Measurements from ENCODE around the gene RPN2. TPM values are rescaled to one million over a fixed set of nuclear protein-coding genes. Genes with fewer than 3 reads are reported as not detected.
A peak's percentile ranks its signal among the peaks of the same experiment; 100 is the strongest.

RPN2 gene
- total RNA-seq = 100 to 1,000 TPM in 3 of 4 donors, 10 to 100 TPM in 1; 86.7 to 114 (median 110) TPM

GRCh38 chr20:37178839-37179682 lies at the start of gene RPN2, which contains the start of gene MROH8:
RPN2 (plus strand) TSS chr20:37179330; CDS start chr20:37179357, 27 bp downstream.
MROH8 (minus strand) TSS chr20:37179548.
- Histone ChIP-seq H3K27ac (peak within 1 kb of the TSS; percentile 72 to 99 (median 98)), H3K27me3 (no peaks in the 10 kb centered on the region), H3K36me3 (peaks cover 0 to 9% of the 10 kb centered on the region in 2 donors), H3K4me3 (peak within 1 kb of the TSS; percentile 82 to 85), H3K9me3 (no peaks in the 10 kb centered on the region), H3K4me1 (peaks cover 0 to 61% (median 16%) of the 10 kb centered on the region in 3 donors)
- ATAC-seq = peak; percentile 99
- TF ChIP-seq CTCF (IDR thresholded peaks at IDR 0.05) (peak in 1 of 4 experiments; percentile 33), POLR2AphosphoS5 (IDR thresholded peaks at IDR 0.05) (peak; percentile 72), POLR2A (IDR thresholded peaks at IDR 0.05) (peak; percentile 41 to 45), EP300 (IDR thresholded peaks at IDR 0.05) (no peak)
- WGBS, 2 donors (ENCODE audit: low coverage in 1 of 2) = 0% methylated on average over 3 of the region's 80 CpGs; no CpG with 5 or more reads in 1 of the 2 donors

DNA sequence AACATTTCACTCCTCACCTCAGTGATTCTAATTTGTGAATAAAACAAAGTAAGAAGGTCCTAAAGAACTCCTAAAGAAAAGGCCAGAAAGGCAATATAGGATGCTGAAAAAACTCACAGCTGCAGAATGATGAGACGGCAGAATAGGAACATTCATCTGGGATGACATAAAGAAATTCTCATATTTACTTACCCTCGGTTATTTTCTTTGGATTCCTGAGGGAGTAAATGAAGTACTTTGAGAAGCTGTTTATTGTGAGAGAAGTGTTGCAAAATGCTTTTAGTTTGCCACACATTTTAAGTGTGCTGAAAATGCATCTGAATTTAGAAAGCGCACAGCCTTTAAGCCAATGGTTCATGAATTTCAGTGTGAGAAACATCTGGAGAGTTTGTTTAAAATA lies 47.6 kb upstream of the RPN2 start:
- H3K27me3 ChIP-seq = no peaks in the 10 kb centered on the region
- no peak for ATAC-seq
- no peaks in the 10 kb centered on the region for H3K36me3 ChIP-seq
- H3K4me3 ChIP-seq = no peak overlapping the region
- H3K4me1 ChIP-seq = no peaks in the 10 kb centered on the region
- TF ChIP-seq CTCF (IDR thresholded peaks at IDR 0.05) = no peak
- no peak for TF ChIP-seq POLR2A (IDR thresholded peaks at IDR 0.05)
- TF ChIP-seq POLR2AphosphoS5 (IDR thresholded peaks at IDR 0.05) = no peak
- no peak for TF ChIP-seq EP300 (IDR thresholded peaks at IDR 0.05)
- no peaks in the 10 kb centered on the region for H3K9me3 ChIP-seq
- no peak overlapping the region for H3K27ac ChIP-seq
- 73 to 86% methylated on average over 3 of the region's 3 CpGs for WGBS, 2 donors (ENCODE audit: low coverage in 1 of 2)

GRCh38 chr20:37133952-37134351 lies 45.2 kb upstream of the RPN2 start:
- Histone ChIP-seq H3K9me3 (no peaks in the 10 kb centered on the region), H3K4me1 (no peaks in the 10 kb centered on the region), H3K27ac (no peak overlapping the region), H3K27me3 (no peaks in the 10 kb centered on the region), H3K4me3 (no peak overlapping the region), H3K36me3 (peaks cover 0 to 12% of the 10 kb centered on the region in 2 donors)
- ATAC-seq = no peak
- WGBS, 2 donors (ENCODE audit: low coverage in 1 of 2) = 70 to 86% methylated on average over 2 of the region's 2 CpGs
- no peak for TF ChIP-seq POLR2AphosphoS5 (IDR thresholded peaks at IDR 0.05)
- no peak for TF ChIP-seq POLR2A (IDR thresholded peaks at IDR 0.05)
- TF ChIP-seq EP300 (IDR thresholded peaks at IDR 0.05) = no peak
- no peak for TF ChIP-seq CTCF (IDR thresholded peaks at IDR 0.05)

DNA sequence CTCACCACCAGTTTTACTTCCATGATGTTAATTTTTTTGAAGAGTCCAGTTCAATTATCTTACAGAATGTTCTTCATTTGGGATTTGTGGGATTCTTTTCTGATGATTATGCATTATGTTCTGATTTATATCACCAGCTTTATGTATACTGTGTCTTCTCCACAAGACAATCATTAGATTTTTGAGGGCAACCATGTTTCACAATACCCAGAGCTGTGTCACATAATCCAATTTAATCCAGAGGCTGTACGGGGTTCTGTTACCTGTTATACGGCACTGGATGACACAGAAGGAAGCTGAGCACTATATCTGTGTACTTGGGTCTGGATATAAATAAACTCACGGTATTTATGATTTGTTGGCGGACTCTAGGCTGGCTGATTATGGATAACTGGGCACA lies 41.6 kb upstream of the RPN2 start:
- TF ChIP-seq POLR2A (IDR thresholded peaks at IDR 0.05) (no peak), EP300 (IDR thresholded peaks at IDR 0.05) (no peak), CTCF (IDR thresholded peaks at IDR 0.05) (no peak), POLR2AphosphoS5 (IDR thresholded peaks at IDR 0.05) (no peak)
- Histone ChIP-seq H3K4me3 (no peak overlapping the region), H3K4me1 (no peaks in the 10 kb centered on the region), H3K36me3 (peaks cover 0 to 26% of the 10 kb centered on the region in 2 donors), H3K27me3 (no peaks in the 10 kb centered on the region), H3K9me3 (no peaks in the 10 kb centered on the region), H3K27ac (no peak overlapping the region)
- no peak for ATAC-seq
- 90 to 93% methylated on average over 4 of the region's 4 CpGs for WGBS, 2 donors (ENCODE audit: low coverage in 1 of 2)

DNA sequence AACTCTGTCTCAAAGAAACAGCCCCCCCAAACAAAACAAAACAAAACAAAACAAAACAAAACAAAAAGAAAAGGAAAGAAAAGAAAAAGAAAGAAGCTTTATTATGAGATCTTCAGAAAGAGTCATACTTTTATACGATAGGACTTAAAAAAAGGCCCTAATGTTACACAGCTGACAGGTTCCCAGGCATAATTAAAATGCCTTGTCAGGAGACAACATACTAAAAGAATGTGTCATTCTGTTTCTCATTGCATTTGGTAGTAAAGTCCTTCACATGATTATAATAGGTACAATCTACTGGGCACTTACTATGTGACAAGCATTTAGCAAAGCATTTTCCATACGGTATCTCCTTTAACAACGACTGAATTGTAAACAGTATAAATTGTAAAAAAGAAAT lies 36.4 kb upstream of the RPN2 start:
- no peak for ATAC-seq
- H3K4me1 ChIP-seq = no peaks in the 10 kb centered on the region
- no peak for TF ChIP-seq CTCF (IDR thresholded peaks at IDR 0.05)
- no peak for TF ChIP-seq EP300 (IDR thresholded peaks at IDR 0.05)
- no peak for TF ChIP-seq POLR2A (IDR thresholded peaks at IDR 0.05)
- no peak for TF ChIP-seq POLR2AphosphoS5 (IDR thresholded peaks at IDR 0.05)
- no peaks in the 10 kb centered on the region for H3K9me3 ChIP-seq
- H3K36me3 ChIP-seq = peaks cover 0 to 51% of the 10 kb centered on the region in 2 donors
- H3K27me3 ChIP-seq = no peaks in the 10 kb centered on the region
- no peak overlapping the region for H3K4me3 ChIP-seq
- H3K27ac ChIP-seq = no peak overlapping the region
- WGBS, 2 donors (ENCODE audit: low coverage in 1 of 2) = 70 to 88% methylated on average over 3 of the region's 3 CpGs

Measured in gastroesophageal sphincter (tissue), 4 donors.